GM21528 (cell line): ENCODE measurements around the gene TAOK1.

Experiments used
- ATAC-seq: cut with Tn5 transposase; IDR thresholded peaks from one replicate; pipeline ENCODE4 v1.9.1; 2021; ENCODE audit warnings: mild to moderate bottlenecking, moderate library complexity; ENCODE audit not compliant: unreplicated experiment, low FRiP score

The TAOK1 gene

DNA sequence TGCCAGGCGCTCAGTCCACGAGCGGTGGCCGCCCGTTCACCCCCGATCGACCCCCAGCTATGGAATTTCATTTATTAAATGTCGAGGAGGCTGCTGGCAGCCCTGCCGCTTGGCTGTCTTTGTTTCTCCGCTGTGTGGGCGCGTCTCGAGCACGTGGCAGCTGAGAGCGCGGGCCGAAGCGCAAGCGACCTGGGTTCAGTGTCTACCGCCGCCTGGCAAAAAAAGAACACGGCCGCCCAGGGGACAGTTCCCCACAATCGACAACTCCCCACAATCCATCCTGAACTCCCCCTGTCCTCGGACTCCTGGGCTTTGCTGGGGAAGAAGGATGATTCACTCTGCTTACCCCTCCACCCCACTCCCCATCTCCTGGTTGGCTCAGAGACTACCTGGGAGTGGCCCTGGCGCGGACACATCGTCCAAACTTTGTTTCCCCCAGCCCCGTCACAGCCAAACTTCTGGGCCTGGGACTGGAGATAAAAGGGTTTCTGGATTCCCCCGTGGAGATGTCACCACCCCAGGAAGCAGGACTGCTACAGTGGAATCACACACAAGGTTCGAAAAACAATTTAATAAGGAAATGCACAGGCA, 201.1 kb downstream of the TAOK1 start:
- no peak for ATAC-seq

DNA sequence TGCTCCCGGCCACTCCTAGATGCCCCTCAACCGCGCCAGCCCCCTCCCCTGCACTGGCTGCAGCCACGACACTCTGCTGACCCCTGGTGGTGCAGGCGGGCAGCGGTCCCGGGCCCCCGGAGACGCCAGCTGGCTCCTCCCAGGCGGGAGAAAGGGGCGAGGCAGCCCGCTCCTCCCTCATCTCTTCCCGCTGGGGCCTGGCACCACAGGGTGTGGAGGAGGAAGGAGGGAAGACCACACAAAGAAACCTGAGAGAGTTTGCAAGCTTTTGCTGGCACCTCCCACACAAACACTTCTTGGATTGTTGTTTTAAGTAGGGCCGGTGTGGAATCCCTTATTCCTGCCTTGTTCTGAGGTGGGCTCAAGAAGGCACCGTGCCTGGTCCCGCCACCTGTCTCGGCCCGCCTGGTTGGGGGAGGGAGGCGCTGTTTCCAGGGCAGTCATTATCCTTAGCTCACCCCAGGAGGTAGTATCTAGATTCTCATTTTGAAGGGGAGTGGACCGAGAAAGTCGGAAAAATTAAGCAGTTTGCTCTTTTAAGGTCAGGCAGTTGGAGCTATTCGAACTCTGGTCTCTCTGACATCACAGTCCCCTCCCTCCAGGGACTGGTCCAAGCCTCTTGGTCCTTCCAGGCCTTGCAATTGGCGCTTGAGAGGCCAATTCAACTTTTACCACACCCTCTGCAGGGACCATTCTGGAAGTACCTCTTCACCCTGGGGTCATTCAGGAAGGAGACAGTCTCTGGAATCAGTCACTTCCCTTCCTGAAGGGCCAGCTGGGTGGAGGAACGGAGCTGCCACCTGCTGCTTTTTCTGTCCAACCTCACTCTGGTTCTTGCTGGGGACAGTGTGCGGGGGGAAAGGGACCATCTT, 201.8 kb downstream of the TAOK1 start:
- ATAC-seq: no peak

DNA sequence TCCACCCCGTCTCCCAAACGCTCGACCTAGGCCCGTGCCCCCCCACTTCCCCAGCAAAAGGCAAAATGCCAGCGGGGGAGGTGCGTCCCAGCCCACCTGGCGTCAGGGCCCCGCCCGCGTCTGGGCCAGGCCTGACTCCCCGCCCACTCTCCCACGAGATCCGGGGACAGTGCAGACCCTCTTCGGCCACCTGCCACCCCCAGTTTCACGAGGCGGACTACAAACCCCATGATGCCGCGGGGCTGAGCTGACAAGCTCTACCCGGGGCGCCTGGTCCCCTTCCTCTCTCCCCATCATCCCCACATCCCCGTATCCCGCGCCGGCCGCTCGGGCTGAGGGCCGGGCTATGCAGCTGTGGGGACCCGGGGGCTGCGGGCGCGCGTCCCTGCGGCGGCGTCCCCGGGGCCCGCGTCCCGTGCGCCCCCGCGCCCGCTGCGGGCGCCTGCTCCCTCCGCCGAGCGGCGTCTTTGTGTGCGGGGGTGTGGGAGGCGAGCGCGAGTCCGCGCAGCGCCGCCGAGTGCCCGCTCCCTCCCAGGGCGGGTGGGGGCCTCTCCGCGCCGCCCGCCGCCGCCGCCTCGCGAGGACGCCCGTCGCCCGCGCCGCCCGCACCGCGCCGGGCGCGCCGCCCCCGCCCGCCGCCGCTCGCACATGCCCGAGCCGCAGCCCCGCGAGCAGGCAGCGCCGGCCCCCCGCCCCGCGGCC, 202.8 kb downstream of the TAOK1 start, which contains the start of gene ANKRD13B:
ANKRD13B (plus strand) TSS at position 283 of the 702 bp plus-strand sequence. CDS start 490 bp downstream, outside the sequence.
- ATAC-seq: no peak

DNA sequence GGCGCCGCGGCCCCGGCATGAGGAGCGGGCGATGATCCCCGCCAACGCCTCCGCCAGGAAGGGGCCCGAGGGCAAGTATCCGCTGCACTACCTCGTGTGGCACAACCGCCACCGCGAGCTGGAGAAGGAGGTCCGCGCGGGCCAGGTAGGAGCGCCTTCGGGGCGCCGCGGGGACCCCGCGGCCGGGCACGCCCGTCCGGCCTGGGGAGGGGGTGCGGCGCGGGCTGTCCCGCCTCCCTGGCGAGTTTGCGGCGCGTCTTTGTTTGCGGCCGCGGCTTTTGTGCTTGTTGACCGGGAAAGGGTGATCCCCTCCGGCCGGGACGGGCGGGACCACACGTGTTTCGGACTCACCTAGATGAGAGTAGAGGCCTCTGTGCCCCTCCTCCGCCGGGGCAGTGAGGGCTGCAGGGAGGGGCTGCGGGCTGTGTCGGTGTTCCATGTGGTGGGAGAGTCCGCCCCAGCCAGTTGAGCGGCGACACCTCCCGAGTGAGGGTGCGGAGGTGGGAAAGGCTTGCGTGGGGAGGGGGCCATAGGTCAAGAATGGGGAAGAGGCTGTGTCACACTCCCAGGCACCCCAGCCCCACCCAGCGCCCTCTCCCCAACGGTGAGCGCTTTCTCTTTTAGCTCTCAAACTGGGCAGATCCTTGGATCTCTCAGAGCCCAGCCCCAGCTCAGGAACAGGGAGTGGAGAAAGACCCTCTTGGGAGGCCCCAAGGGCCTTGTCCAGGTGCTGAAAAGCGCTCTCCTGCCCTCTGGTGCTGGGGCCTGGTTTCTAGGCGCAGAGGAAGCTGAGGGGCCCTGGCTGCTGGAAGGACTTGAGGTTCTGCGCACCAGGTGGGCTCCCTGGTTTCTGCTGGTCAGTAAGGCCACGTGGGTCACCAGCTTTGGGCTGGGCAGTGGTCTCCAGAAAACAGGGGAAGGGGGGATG, 203.7 kb downstream of the TAOK1 start:
- no peak for ATAC-seq

DNA sequence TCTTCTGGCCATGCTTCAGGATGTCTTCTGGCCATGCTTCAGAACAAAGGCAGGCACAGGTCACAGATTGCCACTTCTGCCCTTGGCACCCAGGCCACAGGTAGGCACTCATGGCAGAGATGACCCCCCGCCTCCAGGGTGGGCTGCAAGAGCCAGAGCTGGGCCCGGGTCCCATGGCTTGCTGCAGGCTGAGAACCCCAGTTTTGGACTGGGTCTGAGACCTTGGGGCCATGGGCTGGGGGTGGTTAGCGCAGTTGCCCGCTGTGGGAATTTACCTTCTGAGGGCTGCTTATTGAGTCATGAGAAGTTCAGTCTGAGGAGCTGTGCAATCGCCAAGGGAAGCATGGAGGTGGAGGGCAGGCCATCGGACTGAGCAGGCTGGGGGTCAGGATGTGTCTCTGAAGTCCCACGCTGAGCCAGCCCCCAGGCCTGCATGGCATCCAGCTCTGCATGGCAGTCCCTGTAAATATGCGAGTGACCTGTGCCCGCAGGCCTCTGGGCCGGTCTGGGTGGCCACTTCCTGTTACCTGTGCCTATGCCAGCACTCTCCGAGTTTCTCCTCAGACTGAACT, 204.4 kb downstream of the TAOK1 start:
- ATAC-seq: no peak

DNA sequence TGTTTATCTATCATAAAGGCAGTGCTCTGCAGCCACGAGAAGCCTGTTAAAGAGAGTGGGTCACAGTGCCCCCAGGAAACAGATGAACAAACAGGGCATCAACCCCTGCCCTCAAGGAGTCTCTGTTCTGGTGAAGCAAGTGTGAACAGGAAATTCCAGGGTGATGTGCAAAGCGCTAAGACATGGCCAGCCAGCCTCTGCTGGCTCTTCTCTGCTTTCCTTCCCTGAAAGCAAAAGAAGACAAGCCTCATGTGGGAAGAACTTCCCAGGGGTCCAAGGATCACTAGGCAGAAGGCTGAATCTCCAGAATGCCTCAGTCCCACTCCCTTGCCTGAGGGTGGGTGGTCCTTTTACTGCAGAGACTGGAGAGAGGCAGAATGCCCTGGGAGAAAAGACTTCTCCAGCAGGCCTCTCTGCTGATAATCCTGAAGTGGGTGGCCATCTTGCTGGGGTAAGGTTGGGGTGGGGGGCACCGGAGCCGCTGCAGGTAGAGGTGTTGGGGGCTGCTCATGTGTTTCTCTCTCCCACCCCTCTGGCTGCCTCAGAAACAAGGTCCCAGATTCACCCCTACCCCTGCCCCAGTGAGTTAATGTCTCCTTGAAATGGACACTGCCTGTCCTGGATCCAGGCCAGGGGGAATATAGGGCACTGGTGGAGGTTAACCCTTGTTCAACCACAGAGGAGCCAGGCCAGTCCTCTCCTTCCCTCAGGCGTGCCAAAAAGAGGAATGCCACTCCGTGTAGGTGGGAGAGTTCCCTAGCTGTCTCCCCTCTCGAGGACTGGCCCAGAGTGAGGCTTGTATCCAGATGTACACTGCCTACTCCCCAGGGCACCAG, 205.2 kb downstream of the TAOK1 start:
- ATAC-seq: no peak

DNA sequence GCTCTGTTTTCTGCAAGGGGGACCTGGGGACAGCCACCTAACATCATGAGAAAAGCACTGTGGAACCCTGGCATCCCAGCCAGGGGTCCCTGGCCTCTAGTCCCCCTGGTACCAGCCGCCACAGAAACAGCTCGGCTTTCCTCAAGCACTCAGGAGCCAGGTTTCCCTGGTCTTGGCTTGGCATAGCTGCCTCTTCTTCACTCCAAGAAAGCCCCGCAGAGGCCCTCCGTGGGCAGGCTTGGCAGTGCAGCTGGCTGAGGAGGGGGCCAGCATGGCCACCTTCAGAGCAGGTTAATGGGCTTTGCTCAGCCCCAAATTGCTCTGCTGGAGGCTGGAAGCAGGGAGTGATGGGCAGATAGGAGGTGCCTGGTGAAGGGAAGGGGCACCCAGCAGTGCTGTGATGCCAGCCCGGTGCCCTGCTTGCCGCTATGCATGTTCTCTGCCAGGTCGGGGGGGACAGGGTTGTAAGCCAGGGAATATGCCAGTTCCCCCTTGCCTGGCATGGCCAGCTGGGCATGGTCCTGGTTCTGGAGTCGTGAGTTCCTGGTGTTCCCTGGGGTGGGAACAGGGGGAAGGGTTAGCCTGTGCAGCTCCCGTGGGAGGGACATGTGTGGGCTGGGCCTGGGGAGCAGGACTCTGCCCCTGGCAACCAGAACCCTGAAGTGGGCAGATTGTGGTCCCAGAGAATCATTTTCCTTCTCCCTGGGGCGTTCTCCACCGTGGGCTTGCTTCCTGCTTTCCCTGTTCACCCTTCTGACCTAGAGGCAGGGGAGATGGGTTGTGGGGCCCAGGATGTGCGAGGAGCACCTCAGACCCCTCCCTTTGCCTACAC, 206.0 kb downstream of the TAOK1 start:
- ATAC-seq: no peak

DNA sequence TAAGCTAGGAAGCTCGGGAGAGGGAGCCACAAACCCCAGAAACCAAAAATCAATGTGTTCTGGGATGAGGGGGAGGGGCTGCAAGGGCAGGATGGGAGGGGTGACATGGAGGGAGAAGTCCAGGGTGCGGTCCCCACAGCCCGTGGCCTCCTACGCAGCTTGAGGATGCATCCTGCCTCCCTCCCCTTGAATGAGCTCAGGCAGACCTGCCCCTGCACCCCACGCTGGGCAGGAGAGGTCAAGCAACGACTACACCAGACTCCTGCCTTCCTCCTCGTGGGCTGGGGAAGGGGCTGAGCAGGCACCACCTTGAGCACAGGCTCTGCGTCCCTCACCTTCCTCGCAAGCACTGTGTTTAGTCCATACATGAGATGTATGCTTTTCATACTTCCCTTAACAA, 206.6 kb downstream of the TAOK1 start:
- no peak for ATAC-seq

DNA sequence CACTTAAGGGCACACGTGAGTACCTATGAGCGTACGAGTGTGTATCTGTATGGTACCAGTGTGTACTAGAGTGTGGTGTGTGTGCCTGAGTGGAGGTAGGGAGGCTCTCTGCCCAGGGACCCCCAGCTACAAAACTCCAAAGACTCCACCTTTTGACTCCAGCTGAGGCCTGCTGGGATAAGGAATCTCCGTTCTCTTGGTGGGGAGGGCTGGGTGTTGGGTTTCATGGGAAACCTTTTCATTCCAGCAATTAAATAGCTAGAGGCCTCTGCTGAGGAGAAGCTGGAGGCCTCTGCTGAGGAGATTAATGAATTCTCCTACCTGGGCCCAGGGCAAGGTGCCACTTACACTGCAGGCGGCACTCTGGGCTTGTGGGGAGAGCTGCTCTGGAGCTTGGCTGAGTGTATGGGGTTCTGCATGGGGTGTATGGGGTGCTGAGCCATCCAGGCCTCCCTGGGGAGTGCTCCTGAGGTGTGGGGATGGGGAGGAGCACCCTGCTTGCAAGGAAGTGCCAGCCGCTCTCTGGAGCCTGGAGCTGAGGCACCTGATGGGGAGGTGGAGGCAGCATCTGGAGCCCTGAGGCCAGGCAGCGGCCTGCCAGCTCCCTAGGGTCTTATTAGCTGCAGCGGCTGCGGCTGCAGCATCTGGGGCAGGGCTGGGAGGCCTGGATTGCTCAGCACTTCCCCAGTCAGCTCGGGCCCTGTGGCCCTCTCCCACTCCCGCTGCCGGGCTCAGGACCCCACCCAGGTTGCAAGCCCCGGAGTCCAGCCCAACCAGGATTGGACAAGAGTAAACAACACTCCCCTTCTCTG, 207.4 kb downstream of the TAOK1 start:
- ATAC-seq: no peak
